ENCODE results near the gene RHD. TPM values are rescaled to one million over a fixed set of nuclear protein-coding genes. Genes with fewer than 3 reads are reported as not detected.

Gene RHD
- total and polyA plus RNA-seq, 10 of the 15 experiments (the other 5 are each of a cell fraction or from before 2014, with no cell fraction given) = 0.02 to 0.34 (median 0.18) TPM; not detected in 6

DNA sequence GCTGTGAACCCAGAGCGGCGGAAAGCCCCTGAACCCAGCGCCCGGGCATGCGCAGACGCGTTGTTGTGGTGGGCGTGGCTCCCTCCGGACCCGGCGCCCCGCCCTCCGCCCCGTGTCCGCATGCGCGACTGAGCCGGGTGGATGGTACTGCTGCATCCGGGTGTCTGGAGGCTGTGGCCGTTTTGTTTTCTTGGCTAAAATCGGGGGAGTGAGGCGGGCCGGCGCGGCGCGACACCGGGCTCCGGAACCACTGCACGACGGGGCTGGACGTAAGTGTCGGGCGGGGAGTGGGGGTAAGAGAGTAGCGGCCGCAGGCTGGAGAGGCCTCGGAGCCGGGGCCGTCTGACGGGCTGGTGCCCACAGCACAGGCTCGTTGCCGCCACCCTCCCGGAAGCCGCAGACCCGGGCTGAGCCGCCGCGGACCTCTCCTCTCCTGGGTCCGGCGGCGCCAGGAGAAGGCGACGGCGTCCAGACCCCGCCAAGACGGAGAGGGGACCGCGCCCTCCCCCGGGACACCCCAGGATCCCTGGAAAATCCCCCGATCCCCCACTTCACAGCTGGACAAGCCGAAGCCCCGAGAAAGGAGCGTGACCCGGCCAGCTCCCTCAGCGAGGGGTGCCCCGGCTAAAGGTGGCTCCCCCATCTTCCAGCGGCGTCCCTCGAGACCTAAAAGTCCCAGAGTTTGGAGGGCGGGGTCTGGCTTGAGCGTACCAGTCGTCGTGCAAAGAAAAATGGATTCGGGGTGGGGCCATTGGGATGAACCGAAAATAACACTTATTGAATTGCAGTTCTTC lies 66.1 kb downstream of the RHD start, which contains the start of gene TMEM50A (continued):
- TF ChIP-seq, protein P1, sequence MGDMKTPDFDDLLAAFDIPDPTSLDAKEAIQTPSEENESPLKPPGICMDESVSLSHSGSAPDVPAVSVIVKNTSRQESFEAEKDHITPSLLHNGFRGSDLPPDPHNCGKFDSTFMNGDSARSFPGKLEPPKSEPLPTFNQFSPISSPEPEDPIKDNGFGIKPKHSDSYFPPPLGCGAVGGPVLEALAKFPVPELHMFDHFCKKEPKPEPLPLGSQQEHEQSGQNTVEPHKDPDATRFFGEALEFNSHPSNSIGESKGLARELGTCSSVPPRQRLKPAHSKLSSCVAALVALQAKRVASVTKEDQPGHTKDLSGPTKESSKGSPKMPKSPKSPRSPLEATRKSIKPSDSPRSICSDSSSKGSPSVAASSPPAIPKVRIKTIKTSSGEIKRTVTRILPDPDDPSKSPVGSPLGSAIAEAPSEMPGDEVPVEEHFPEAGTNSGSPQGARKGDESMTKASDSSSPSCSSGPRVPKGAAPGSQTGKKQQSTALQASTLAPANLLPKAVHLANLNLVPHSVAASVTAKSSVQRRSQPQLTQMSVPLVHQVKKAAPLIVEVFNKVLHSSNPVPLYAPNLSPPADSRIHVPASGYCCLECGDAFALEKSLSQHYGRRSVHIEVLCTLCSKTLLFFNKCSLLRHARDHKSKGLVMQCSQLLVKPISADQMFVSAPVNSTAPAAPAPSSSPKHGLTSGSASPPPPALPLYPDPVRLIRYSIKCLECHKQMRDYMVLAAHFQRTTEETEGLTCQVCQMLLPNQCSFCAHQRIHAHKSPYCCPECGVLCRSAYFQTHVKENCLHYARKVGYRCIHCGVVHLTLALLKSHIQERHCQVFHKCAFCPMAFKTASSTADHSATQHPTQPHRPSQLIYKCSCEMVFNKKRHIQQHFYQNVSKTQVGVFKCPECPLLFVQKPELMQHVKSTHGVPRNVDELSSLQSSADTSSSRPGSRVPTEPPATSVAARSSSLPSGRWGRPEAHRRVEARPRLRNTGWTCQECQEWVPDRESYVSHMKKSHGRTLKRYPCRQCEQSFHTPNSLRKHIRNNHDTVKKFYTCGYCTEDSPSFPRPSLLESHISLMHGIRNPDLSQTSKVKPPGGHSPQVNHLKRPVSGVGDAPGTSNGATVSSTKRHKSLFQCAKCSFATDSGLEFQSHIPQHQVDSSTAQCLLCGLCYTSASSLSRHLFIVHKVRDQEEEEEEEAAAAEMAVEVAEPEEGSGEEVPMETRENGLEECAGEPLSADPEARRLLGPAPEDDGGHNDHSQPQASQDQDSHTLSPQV (IDR thresholded peaks at IDR 0.05) = no peak
- TF ChIP-seq POLR2AphosphoS2 (IDR thresholded peaks at IDR 0.05; ENCODE audit: low read depth, low read length) = no peak
- TF ChIP-seq, protein P2, sequence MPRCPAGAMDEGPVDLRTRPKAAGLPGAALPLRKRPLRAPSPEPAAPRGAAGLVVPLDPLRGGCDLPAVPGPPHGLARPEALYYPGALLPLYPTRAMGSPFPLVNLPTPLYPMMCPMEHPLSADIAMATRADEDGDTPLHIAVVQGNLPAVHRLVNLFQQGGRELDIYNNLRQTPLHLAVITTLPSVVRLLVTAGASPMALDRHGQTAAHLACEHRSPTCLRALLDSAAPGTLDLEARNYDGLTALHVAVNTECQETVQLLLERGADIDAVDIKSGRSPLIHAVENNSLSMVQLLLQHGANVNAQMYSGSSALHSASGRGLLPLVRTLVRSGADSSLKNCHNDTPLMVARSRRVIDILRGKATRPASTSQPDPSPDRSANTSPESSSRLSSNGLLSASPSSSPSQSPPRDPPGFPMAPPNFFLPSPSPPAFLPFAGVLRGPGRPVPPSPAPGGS (IDR thresholded peaks at IDR 0.05; ENCODE audit: borderline replicate concordance, insufficient read depth, low read depth, low read length, poor library complexity, severe bottlenecking) = no peak
- TF ChIP-seq, protein P3, sequence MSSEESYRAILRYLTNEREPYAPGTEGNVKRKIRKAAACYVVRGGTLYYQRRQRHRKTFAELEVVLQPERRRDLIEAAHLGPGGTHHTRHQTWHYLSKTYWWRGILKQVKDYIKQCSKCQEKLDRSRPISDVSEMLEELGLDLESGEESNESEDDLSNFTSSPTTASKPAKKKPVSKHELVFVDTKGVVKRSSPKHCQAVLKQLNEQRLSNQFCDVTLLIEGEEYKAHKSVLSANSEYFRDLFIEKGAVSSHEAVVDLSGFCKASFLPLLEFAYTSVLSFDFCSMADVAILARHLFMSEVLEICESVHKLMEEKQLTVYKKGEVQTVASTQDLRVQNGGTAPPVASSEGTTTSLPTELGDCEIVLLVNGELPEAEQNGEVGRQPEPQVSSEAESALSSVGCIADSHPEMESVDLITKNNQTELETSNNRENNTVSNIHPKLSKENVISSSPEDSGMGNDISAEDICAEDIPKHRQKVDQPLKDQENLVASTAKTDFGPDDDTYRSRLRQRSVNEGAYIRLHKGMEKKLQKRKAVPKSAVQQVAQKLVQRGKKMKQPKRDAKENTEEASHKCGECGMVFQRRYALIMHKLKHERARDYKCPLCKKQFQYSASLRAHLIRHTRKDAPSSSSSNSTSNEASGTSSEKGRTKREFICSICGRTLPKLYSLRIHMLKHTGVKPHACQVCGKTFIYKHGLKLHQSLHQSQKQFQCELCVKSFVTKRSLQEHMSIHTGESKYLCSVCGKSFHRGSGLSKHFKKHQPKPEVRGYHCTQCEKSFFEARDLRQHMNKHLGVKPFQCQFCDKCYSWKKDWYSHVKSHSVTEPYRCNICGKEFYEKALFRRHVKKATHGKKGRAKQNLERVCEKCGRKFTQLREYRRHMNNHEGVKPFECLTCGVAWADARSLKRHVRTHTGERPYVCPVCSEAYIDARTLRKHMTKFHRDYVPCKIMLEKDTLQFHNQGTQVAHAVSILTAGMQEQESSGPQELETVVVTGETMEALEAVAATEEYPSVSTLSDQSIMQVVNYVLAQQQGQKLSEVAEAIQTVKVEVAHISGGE (CRISPR knock-in tag; IDR thresholded peaks at IDR 0.05) = peak; percentile 52
- TF ChIP-seq EP300 (IDR thresholded peaks at IDR 0.05; ENCODE audit: borderline replicate concordance in 1 of 2, control insufficient read depth in 1 of 2, low read depth in 2 of 2, low read length in 2 of 2) = no peak
- TF ChIP-seq POLR2AphosphoS5 (IDR thresholded peaks at IDR 0.05; ENCODE audit: low read length) = peak; percentile 69
- TF ChIP-seq, protein P4, sequence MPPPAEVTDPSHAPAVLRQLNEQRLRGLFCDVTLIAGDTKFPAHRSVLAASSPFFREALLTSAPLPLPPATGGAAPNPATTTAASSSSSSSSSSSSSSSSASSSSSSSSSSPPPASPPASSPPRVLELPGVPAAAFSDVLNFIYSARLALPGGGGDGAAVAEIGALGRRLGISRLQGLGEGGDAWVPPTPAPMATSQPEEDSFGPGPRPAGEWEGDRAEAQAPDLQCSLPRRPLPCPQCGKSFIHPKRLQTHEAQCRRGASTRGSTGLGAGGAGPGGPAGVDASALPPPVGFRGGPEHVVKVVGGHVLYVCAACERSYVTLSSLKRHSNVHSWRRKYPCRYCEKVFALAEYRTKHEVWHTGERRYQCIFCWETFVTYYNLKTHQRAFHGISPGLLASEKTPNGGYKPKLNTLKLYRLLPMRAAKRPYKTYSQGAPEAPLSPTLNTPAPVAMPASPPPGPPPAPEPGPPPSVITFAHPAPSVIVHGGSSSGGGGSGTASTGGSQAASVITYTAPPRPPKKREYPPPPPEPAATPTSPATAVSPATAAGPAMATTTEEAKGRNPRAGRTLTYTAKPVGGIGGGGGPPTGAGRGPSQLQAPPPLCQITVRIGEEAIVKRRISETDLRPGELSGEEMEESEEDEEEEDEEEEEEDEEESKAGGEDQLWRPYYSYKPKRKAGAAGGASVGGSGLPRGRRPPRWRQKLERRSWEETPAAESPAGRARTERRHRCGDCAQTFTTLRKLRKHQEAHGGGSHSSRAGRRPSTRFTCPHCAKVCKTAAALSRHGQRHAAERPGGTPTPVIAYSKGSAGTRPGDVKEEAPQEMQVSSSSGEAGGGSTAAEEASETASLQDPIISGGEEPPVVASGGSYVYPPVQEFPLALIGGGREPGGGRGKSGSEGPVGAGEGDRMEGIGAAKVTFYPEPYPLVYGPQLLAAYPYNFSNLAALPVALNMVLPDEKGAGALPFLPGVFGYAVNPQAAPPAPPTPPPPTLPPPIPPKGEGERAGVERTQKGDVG (CRISPR knock-in tag; IDR thresholded peaks at IDR 0.05) = no peak
- no peak for TF ChIP-seq FOS (IDR thresholded peaks at IDR 0.05; ENCODE audit: borderline replicate concordance, extremely low read depth, insufficient read length)
- TF ChIP-seq, protein P5, sequence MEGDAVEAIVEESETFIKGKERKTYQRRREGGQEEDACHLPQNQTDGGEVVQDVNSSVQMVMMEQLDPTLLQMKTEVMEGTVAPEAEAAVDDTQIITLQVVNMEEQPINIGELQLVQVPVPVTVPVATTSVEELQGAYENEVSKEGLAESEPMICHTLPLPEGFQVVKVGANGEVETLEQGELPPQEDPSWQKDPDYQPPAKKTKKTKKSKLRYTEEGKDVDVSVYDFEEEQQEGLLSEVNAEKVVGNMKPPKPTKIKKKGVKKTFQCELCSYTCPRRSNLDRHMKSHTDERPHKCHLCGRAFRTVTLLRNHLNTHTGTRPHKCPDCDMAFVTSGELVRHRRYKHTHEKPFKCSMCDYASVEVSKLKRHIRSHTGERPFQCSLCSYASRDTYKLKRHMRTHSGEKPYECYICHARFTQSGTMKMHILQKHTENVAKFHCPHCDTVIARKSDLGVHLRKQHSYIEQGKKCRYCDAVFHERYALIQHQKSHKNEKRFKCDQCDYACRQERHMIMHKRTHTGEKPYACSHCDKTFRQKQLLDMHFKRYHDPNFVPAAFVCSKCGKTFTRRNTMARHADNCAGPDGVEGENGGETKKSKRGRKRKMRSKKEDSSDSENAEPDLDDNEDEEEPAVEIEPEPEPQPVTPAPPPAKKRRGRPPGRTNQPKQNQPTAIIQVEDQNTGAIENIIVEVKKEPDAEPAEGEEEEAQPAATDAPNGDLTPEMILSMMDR (IDR thresholded peaks at IDR 0.05 in 2 of 3, conservative IDR thresholded peaks at IDR 0.05 in 1 of 3; ENCODE audit: control insufficient read depth in 2 of 3, extremely low read depth in 1 of 3, insufficient read depth in 1 of 3, low read depth in 3 of 3, low read length in 3 of 3) = no peak
